HCT116 (cell line): ENCODE results near the gene ZNF438. TPM values are rescaled to one million over a fixed set of nuclear protein-coding genes. Genes with fewer than 3 reads are reported as not detected.

ENCODE experiments used
- ATAC-seq: fragments of 200-7000 bp; cut with Tn5 transposase; 2 replicates; pipeline ENCODE4 v1.9.1; 2020; ENCODE audit warnings: mild to moderate bottlenecking, moderate library complexity
- Bru-seq: library from RNA; stranded (reverse); fragments of 400-500 nt; gene quantifications from one replicate; lab custom pipeline; 2021; lab: Mats Ljungman, UMichigan
- BruChase-seq, 2 experiments: library from RNA; stranded (reverse); fragments of 400-500 nt; gene quantifications; one replicate each; lab custom pipeline; 2021; lab: Mats Ljungman, UMichigan
- BruUV-seq: library from RNA; stranded (reverse); fragments of 400-500 nt; replicated peaks from 2 replicates; lab custom pipeline; 2021; lab: Mats Ljungman, UMichigan
- CTCF ChIA-PET: fragments of 300-600 bp; sonication (Branson Sonifier 250); formaldehyde crosslinking; loops from one replicate; lab custom pipeline; 2021; ENCODE audit warnings: antibody characterized with exemption; lab: Charles Lee
- POLR2A ChIA-PET: fragments of 300-600, 350-600 bp; sonication (Branson Sonifier 250); formaldehyde crosslinking; loops from one replicate; lab custom pipeline; 2021; ENCODE audit warnings: antibody characterized with exemption; lab: Charles Lee
- RAD21 ChIA-PET, 2 experiments: fragments of 300-600 bp; sonication (Branson Sonifier 250); formaldehyde crosslinking; loops; one replicate each; lab custom pipeline; 2023; ENCODE audit warnings: low total read pairs in 2 of 2; ENCODE audit not compliant: uncharacterized antibody in 2 of 2, unreplicated experiment in 2 of 2, low non-redundant PET in 1 of 2; lab: Charles Lee
- DNase-seq: peaks from one replicate; pipeline ENCODE4 v3.0.0-alpha.2; 2010; ENCODE audit warnings: low read depth, low spot score
- H2AFZ ChIP-seq: fragments of 200-600 bp; shearing (Covaris generic), sonication (generic); 2 replicates; pipeline ENCODE4 v1.6.1; 2017; ENCODE audit warnings: low read depth, mixed run types, mixed read lengths, antibody characterized with exemption, low read length; ENCODE audit not compliant: poor library complexity, severe bottlenecking
- H3K27ac ChIP-seq: 2 replicates; pipeline ENCODE4 v1.5.1; 2012; ENCODE audit warnings: low read depth, low read length
- H3K27me3 ChIP-seq: fragments of 200-600 bp; sonication (generic); 2 replicates; pipeline ENCODE4 v1.6.1; 2016; ENCODE audit warnings: mixed run types, low read length, mixed read lengths; ENCODE audit not compliant: insufficient read depth
- H3K36me3 ChIP-seq, 2 experiments: fragments of 200-500 bp in 1 of 2; fragments of 200-600 bp in 1 of 2; sonication (Bioruptor generic) in 1 of 2; sonication (generic) in 1 of 2; 2 replicates each; pipeline versions ENCODE4 v1.5.1 to v1.6.1; 2014 to 2016; ENCODE audit warnings: low read length in 2 of 2, inconsistent platforms in 1 of 2, mixed read lengths in 1 of 2, mixed run types in 1 of 2; ENCODE audit not compliant: insufficient read depth in 2 of 2, control insufficient read depth in 1 of 2
- H3K4me1 ChIP-seq, 2 experiments: fragments of 200-600 bp in 1 of 2; sonication (generic) in 1 of 2; 2 replicates each; pipeline versions ENCODE4 v1.5.1 to v1.6.1; 2012 to 2017; ENCODE audit warnings: low read length in 2 of 2, inconsistent platforms in 1 of 2, mild to moderate bottlenecking in 1 of 2, mixed read lengths in 1 of 2, mixed run types in 1 of 2, moderate library complexity in 1 of 2; ENCODE audit not compliant: insufficient read depth in 2 of 2, control insufficient read depth in 1 of 2
- H3K4me2 ChIP-seq: fragments of 200-600 bp; sonication (generic); 2 replicates; pipeline ENCODE4 v1.6.1; 2017; ENCODE audit warnings: mixed run types, low read length, mixed read lengths
- H3K4me3 ChIP-seq, 2 experiments: fragments of 200-600 bp in 1 of 2; sonication (generic) in 1 of 2; replicated peaks in 1 of 2; 2 replicates each; pipeline ENCODE4 v1.5.1; 2011 to 2016; ENCODE audit warnings: low read length in 2 of 2, control low read depth in 1 of 2, low read depth in 1 of 2, mild to moderate bottlenecking in 1 of 2, mixed read lengths in 1 of 2, mixed run types in 1 of 2
- H3K79me2 ChIP-seq: fragments of 200-600 bp; sonication (generic); 2 replicates; pipeline ENCODE4 v1.6.1; 2017; ENCODE audit warnings: mild to moderate bottlenecking, mixed run types, low read length, moderate library complexity, mixed read lengths; ENCODE audit not compliant: insufficient read depth
- H3K9ac ChIP-seq: fragments of 200-600 bp; sonication (generic); 2 replicates; pipeline ENCODE4 v1.6.1; 2016; ENCODE audit warnings: low read length, mixed read lengths
- H3K9me2 ChIP-seq: fragments of 200-600 bp; sonication (generic), shearing (Covaris generic); 2 replicates; pipeline ENCODE4 v1.6.1; 2017; ENCODE audit warnings: mixed run types, mild to moderate bottlenecking, moderate library complexity; ENCODE audit not compliant: insufficient read depth
- H3K9me3 ChIP-seq, 2 experiments: fragments of 200-500 bp in 1 of 2; fragments of 200-600 bp in 1 of 2; sonication (Bioruptor generic) in 1 of 2; sonication (generic) in 1 of 2; 2 replicates each; pipeline ENCODE4 v1.6.1; 2014 to 2017; ENCODE audit warnings: low read length in 2 of 2, mixed read lengths in 2 of 2, inconsistent platforms in 1 of 2, low read depth in 1 of 2, mild to moderate bottlenecking in 1 of 2, mixed run types in 1 of 2, moderate library complexity in 1 of 2; ENCODE audit not compliant: control insufficient read depth in 1 of 2, insufficient read depth in 1 of 2
- H4K20me1 ChIP-seq: fragments of 200-600 bp; sonication (generic), shearing (Covaris generic); 2 replicates; pipeline ENCODE4 v1.6.1; 2017; ENCODE audit warnings: mixed run types, mild to moderate bottlenecking, moderate library complexity; ENCODE audit not compliant: insufficient read depth
- CBX3 ChIP-seq: IDR thresholded peaks from 2 replicates; pipeline ENCODE4 v1.6.1; 2012; ENCODE audit warnings: low read depth
- CEBPB ChIP-seq: IDR thresholded peaks from 2 replicates; pipeline ENCODE4 v1.6.1; 2012; ENCODE audit warnings: low read depth
- EGR1 ChIP-seq: IDR thresholded peaks from 2 replicates; pipeline ENCODE4 v1.6.1; 2012; ENCODE audit warnings: low read depth
- EZH2 ChIP-seq: fragments of 200-600 bp; sonication (generic); IDR thresholded peaks from 2 replicates; pipeline ENCODE4 v1.6.1; 2017; ENCODE audit warnings: antibody characterized with exemption, mixed run types
- MAX ChIP-seq: IDR thresholded peaks from 2 replicates; pipeline ENCODE4 v1.6.1; 2012
- POLR2A ChIP-seq: IDR thresholded peaks from 2 replicates; pipeline ENCODE4 v1.7.0; 2011; ENCODE audit warnings: borderline replicate concordance; ENCODE audit not compliant: insufficient read depth, insufficient read length; ENCODE audit errors: extremely low read depth
- POLR2AphosphoS5 ChIP-seq: IDR thresholded peaks from 2 replicates; pipeline ENCODE4 v1.6.1; 2011; ENCODE audit warnings: mild to moderate bottlenecking, low read depth, low read length, moderate library complexity
- RAD21 ChIP-seq: IDR thresholded peaks from 2 replicates; pipeline ENCODE4 v1.6.1; 2012; ENCODE audit warnings: low read depth, mild to moderate bottlenecking
- SIN3A ChIP-seq: IDR thresholded peaks from 2 replicates; pipeline ENCODE4 v1.6.1; 2012; ENCODE audit warnings: low read depth
- SP1 ChIP-seq: IDR thresholded peaks from 2 replicates; pipeline ENCODE4 v1.6.1; 2012; ENCODE audit warnings: low read depth
- TCF7L2 ChIP-seq: IDR thresholded peaks from 2 replicates; pipeline ENCODE4 v1.7.0; 2011; ENCODE audit warnings: borderline replicate concordance, inconsistent platforms; ENCODE audit not compliant: insufficient read depth, insufficient read length; ENCODE audit errors: extremely low read depth
- YY1 ChIP-seq: IDR thresholded peaks from 2 replicates; pipeline ENCODE4 v1.6.1; 2011; ENCODE audit warnings: low read length, low read depth, moderate library complexity, mild to moderate bottlenecking; ENCODE audit not compliant: insufficient replicate concordance; ENCODE audit errors: extremely low read depth
- ZBTB33 ChIP-seq: IDR thresholded peaks from 2 replicates; pipeline ENCODE4 v1.6.1; 2011; ENCODE audit warnings: mild to moderate bottlenecking, low read length, moderate library complexity; ENCODE audit not compliant: insufficient replicate concordance; ENCODE audit errors: extremely low read depth
- ZFX ChIP-seq: fragments of 450-650 bp; IDR thresholded peaks from 2 replicates; pipeline ENCODE4 v1.6.1; 2017
- ZNF274 ChIP-seq: fragments of 200-500 bp; sonication (Bioruptor generic); IDR thresholded peaks from 2 replicates; pipeline ENCODE4 v1.6.1; 2014; ENCODE audit warnings: mild to moderate bottlenecking, low read depth, low read length, inconsistent platforms
- intact Hi-C: fragments of 100-400 bp; cut with micrococcal nuclease; formaldehyde crosslinking; loops from 2 replicates; pipeline ENCODE4 v1.10.0; 2022
- long read RNA-seq: library from polyadenylated mRNA; unstranded; transcript quantifications from one replicate; pipeline ENCODE4 v2.0.0, GENCODE V29; 2021; ENCODE audit not compliant: unreplicated experiment
- polyA plus RNA-seq: library from polyadenylated mRNA; unstranded; fragments of >200 nt; gene quantifications from 2 replicates; pipeline ENCODE4 v1.2.1, GENCODE V29; 2012; ENCODE audit warnings: missing spikeins
- total RNA-seq: library from RNA; stranded (reverse); gene quantifications from one replicate; pipeline ENCODE4 v1.2.1, GENCODE V29; 2021; ENCODE audit not compliant: unreplicated experiment
- TF ChIP-seq, protein P1 (sequence below), 3 experiments: fragments of 200-600 bp in 1 of 3; sonication (generic) in 1 of 3; IDR thresholded peaks in 2 of 3; conservative IDR thresholded peaks in 1 of 3; 2 replicates each; pipeline ENCODE4 v1.5.1; 2012 to 2017; ENCODE audit warnings: low read depth in 2 of 3, low read length in 2 of 3, antibody characterized with exemption in 1 of 3, borderline replicate concordance in 1 of 3, control low read depth in 1 of 3, mild to moderate bottlenecking in 1 of 3, mixed read lengths in 1 of 3, mixed run types in 1 of 3, moderate library complexity in 1 of 3; ENCODE audit not compliant: insufficient read depth in 1 of 3
- TF ChIP-seq, protein P2 (sequence below): IDR thresholded peaks from 2 replicates; pipeline ENCODE4 v1.6.1; 2012

The ZNF438 gene
- total RNA-seq (3.3 TPM), Bru-seq, nascent RNA (percentile 56 among the genes with signal in this experiment), BruChase-seq, experiment 1, labeled RNA remaining after a 6-hour chase (percentile 40 among the genes with signal in this experiment), BruChase-seq, experiment 2, labeled RNA remaining after a 2-hour chase (percentile 53 among the genes with signal in this experiment)
- polyA plus RNA-seq, result 2.9 and 3.5 TPM in 2 replicates
- long read RNA-seq, partial matches to known transcripts, result 1 of 7 reads
- long read RNA-seq, other reads (novel, unspliced or antisense), result 4 of 7 reads

GRCh38 chr10:31031558-31032257 is at the start of gene ZNF438:
Gene ZNF438 (minus strand): TSS chr10:31031865. CDS start chr10:30877034, 154,831 bp downstream.
- H3K4me3 ChIP-seq, result peak within 1 kb of the TSS; percentile 57 to 65
- H3K27ac ChIP-seq, result peak within 1 kb of the TSS; percentile 79
- H3K9ac ChIP-seq, result peak within 1 kb of the TSS; percentile 72
- ATAC-seq (peak; percentile 84), DNase-seq (peak; percentile 76)
- H3K9me2 ChIP-seq, result no peaks in the 10 kb centered on the region
- peak within 1 kb of the TSS; percentile 85 for H2AFZ ChIP-seq
- ChIA-PET POLR2A (interaction anchor here (0.8 to 1.2 kb wide), 3 partner anchors 9 to 36 kb away, joined by 4 to 6 read pairs (median 5); no protein-coding TSS in a partner anchor), RAD21 (interaction anchor here (0.6 to 0.9 kb wide), 2 partner anchors 29 to 280 kb away, joined by 3 read pairs; no protein-coding TSS in a partner anchor), CTCF (interaction anchor here (0.8 to 1.7 kb wide), 7 partner anchors 13 to 437 kb away, joined by 3 to 8 read pairs (median 3); no protein-coding TSS in a partner anchor)
- H3K27me3 ChIP-seq, result no peaks in the 10 kb centered on the region
- TF ChIP-seq SP1 (no peak; the same call in none of the 2 replicates), MAX (peak; percentile 88), CEBPB (no peak), POLR2AphosphoS5 (peak; percentile 79), EGR1 (peak; percentile 76), POLR2A (no peak), RAD21 (peak; percentile 81), CBX3 (no peak; the same call in 1 of the 2 replicates), EZH2 (no peak), ZNF274 (no peak), SIN3A (no peak), YY1 (peak; percentile 2), TCF7L2 (no peak), ZBTB33 (peak; percentile 13), ZFX (peak; percentile 36)
- TF ChIP-seq, protein P1, sequence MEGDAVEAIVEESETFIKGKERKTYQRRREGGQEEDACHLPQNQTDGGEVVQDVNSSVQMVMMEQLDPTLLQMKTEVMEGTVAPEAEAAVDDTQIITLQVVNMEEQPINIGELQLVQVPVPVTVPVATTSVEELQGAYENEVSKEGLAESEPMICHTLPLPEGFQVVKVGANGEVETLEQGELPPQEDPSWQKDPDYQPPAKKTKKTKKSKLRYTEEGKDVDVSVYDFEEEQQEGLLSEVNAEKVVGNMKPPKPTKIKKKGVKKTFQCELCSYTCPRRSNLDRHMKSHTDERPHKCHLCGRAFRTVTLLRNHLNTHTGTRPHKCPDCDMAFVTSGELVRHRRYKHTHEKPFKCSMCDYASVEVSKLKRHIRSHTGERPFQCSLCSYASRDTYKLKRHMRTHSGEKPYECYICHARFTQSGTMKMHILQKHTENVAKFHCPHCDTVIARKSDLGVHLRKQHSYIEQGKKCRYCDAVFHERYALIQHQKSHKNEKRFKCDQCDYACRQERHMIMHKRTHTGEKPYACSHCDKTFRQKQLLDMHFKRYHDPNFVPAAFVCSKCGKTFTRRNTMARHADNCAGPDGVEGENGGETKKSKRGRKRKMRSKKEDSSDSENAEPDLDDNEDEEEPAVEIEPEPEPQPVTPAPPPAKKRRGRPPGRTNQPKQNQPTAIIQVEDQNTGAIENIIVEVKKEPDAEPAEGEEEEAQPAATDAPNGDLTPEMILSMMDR (IDR thresholded peaks at IDR 0.05 in 2 of 3, conservative IDR thresholded peaks at IDR 0.05 in 1 of 3; ENCODE audit: borderline replicate concordance in 1 of 3, insufficient read depth in 1 of 3, low read depth in 2 of 3, low read length in 2 of 3), result peak; percentile 27 to 59 (median 56); a peak in 5 of 6 replicates
- TF ChIP-seq, protein P2, sequence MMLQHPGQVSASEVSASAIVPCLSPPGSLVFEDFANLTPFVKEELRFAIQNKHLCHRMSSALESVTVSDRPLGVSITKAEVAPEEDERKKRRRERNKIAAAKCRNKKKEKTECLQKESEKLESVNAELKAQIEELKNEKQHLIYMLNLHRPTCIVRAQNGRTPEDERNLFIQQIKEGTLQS, result no peak
- peaks cover 8 to 41% of the 10 kb centered on the region in 2 experiments for H3K4me1 ChIP-seq
- BruUV-seq, result no TSS peak
- H3K36me3 ChIP-seq, result no peaks in the 10 kb centered on the region
- intact Hi-C loops, result loop anchor here (1.0 to 5.0 kb wide), 2 partner anchors 288 to 731 kb away; partner anchors contain the start of gene ZEB1
- H3K79me2 ChIP-seq, result no peaks in the 10 kb centered on the region
- no peaks in the 10 kb centered on the region for H4K20me1 ChIP-seq
- H3K4me2 ChIP-seq, result peak within 1 kb of the TSS; percentile 87
- no peaks in the 10 kb centered on the region for H3K9me3 ChIP-seq
